Endothelial cell of umbilical vein (primary cell): ENCODE measurements around the gene ENO2. TPM values are rescaled to one million over a fixed set of nuclear protein-coding genes. Genes with fewer than 3 reads are reported as not detected.

Experiments used
- BruUV-seq: library from RNA; stranded (reverse); fragments of 400-500 nt; replicated peaks from 2 replicates; lab custom pipeline; 2021; lab: Mats Ljungman, UMichigan
- CTCF ChIA-PET: fragments of 300-600, 350-600 bp; sonication (Branson Sonifier 250); formaldehyde crosslinking; loops from one replicate; lab custom pipeline; 2021; ENCODE audit warnings: antibody characterized with exemption, inconsistent platforms; lab: Charles Lee
- POLR2A ChIA-PET: fragments of 300-600, 350-600 bp; sonication (Branson Sonifier 250); formaldehyde crosslinking; loops from one replicate; lab custom pipeline; 2021; ENCODE audit warnings: antibody characterized with exemption, inconsistent platforms; lab: Charles Lee
- DNase-seq: peaks from one replicate; pipeline ENCODE4 v3.0.0-alpha.2; 2011; ENCODE audit warnings: low read depth, low spot score
- FAIRE-seq: peaks from 2 replicates; lab custom pipeline; 2011; peaks lifted over from hg19 to GRCh38; lab: Jason Lieb, UNC
- H2AFZ ChIP-seq: 2 replicates; pipeline ENCODE4 v1.6.0; 2012; ENCODE audit warnings: low read depth, low read length, control low read depth, inconsistent platforms
- H3K27ac ChIP-seq: 2 replicates; pipeline ENCODE4 v1.5.1; 2011; ENCODE audit warnings: low read depth, mild to moderate bottlenecking, control low read depth, low read length, moderate library complexity; ENCODE audit not compliant: insufficient read depth
- H3K27me3 ChIP-seq, 2 experiments: 2 replicates each; pipeline versions ENCODE4 v1.6.0 to v1.6.1; 2011; ENCODE audit warnings: low read length in 2 of 2, mixed read lengths in 1 of 2; ENCODE audit not compliant: control insufficient read depth in 2 of 2, insufficient read depth in 2 of 2
- H3K36me3 ChIP-seq, 2 experiments: 2 replicates in 1 of 2; 3 replicates in 1 of 2; pipeline ENCODE4 v1.5.1; 2011; ENCODE audit warnings: low read length in 2 of 2, mild to moderate bottlenecking in 1 of 2, moderate library complexity in 1 of 2; ENCODE audit not compliant: control insufficient read depth in 2 of 2, insufficient read depth in 2 of 2; ENCODE audit errors: extremely low read depth in 1 of 2
- H3K4me1 ChIP-seq: 3 replicates; pipeline ENCODE4 v1.5.1; 2011; ENCODE audit warnings: mild to moderate bottlenecking, low read length; ENCODE audit not compliant: control insufficient read depth, insufficient read depth; ENCODE audit errors: extremely low read depth
- H3K4me2 ChIP-seq: 2 replicates; pipeline ENCODE4 v1.6.1; 2011; ENCODE audit warnings: low read length, control low read depth, mixed read lengths; ENCODE audit not compliant: insufficient read depth
- H3K4me3 ChIP-seq, 3 experiments: fragments of 200-600 bp in 1 of 3; sonication (generic), shearing (Covaris generic) in 1 of 3; replicated peaks in 1 of 3; 2 replicates each; pipeline ENCODE4 v1.5.1; 2011 to 2016; ENCODE audit warnings: control low read depth in 3 of 3, low read length in 3 of 3, mild to moderate bottlenecking in 2 of 3, inconsistent platforms in 1 of 3, low read depth in 1 of 3, moderate library complexity in 1 of 3; ENCODE audit not compliant: insufficient read depth in 1 of 3
- H3K79me2 ChIP-seq: 2 replicates; pipeline ENCODE4 v1.6.0; 2012; ENCODE audit warnings: low read length, inconsistent platforms; ENCODE audit not compliant: control insufficient read depth, insufficient read depth
- H3K9ac ChIP-seq: replicated peaks from 2 replicates; pipeline ENCODE3; 2011; ENCODE audit warnings: low read length, control low read depth; ENCODE audit not compliant: insufficient read depth; ENCODE audit errors: extremely low read depth
- H3K9me1 ChIP-seq: replicated peaks from 3 replicates; pipeline ENCODE4 v1.6.0; 2011; ENCODE audit warnings: mild to moderate bottlenecking, low read length; ENCODE audit not compliant: control insufficient read depth, insufficient read depth; ENCODE audit errors: extremely low read depth
- H3K9me3 ChIP-seq: replicated peaks from 2 replicates; pipeline ENCODE4 v1.5.1; 2012; ENCODE audit warnings: low read length, inconsistent platforms; ENCODE audit not compliant: control insufficient read depth, insufficient read depth
- H4K20me1 ChIP-seq: replicated peaks from 2 replicates; pipeline ENCODE3; 2011; ENCODE audit warnings: mild to moderate bottlenecking, low read length; ENCODE audit not compliant: control insufficient read depth, insufficient read depth; ENCODE audit errors: extremely low read depth
- CTCF ChIP-seq, 2 donors: IDR thresholded peaks; 1 replicate in 1 of 2; 2 replicates in 1 of 2; pipeline ENCODE4 v1.5.1; 2011; ENCODE audit warnings: low read length in 2 of 2, mild to moderate bottlenecking in 2 of 2, moderate library complexity in 2 of 2, control low read depth in 1 of 2, inconsistent platforms in 1 of 2, low read depth in 1 of 2; ENCODE audit not compliant: insufficient read depth in 1 of 2; ENCODE audit errors: extremely low read depth in 1 of 2
- EZH2 ChIP-seq: IDR thresholded peaks from 2 replicates; pipeline ENCODE4 v1.6.1; 2012; ENCODE audit warnings: borderline replicate concordance, low read depth, mild to moderate bottlenecking, moderate library complexity, low read length, inconsistent platforms; ENCODE audit not compliant: severe bottlenecking
- FOS ChIP-seq: IDR thresholded peaks from 2 replicates; pipeline ENCODE4 v1.6.1; 2011; ENCODE audit warnings: mild to moderate bottlenecking, low read length, moderate library complexity, borderline replicate concordance; ENCODE audit not compliant: insufficient read depth
- GATA2 ChIP-seq: IDR thresholded peaks from 2 replicates; pipeline ENCODE4 v1.7.0; 2011; ENCODE audit warnings: low read depth, mild to moderate bottlenecking, moderate library complexity, mixed read lengths, low read length; ENCODE audit not compliant: insufficient read length, insufficient read depth
- JUN ChIP-seq: IDR thresholded peaks from 2 replicates; pipeline ENCODE4 v1.6.1; 2011; ENCODE audit warnings: borderline replicate concordance, low read depth; ENCODE audit not compliant: insufficient read length, insufficient read depth
- MYC ChIP-seq: IDR thresholded peaks from one replicate; pipeline ENCODE4 v1.6.1; 2011; ENCODE audit warnings: mild to moderate bottlenecking, low read depth, low read length
- POLR2A ChIP-seq: IDR thresholded peaks from 2 replicates; pipeline ENCODE4 v1.6.1; 2012; ENCODE audit warnings: low read depth, mild to moderate bottlenecking, control low read depth, low read length
- POLR2AphosphoS5 ChIP-seq: IDR thresholded peaks from 2 replicates; pipeline ENCODE4 v1.6.1; 2012; ENCODE audit warnings: low read depth, mild to moderate bottlenecking, control low read depth, low read length, moderate library complexity; ENCODE audit not compliant: insufficient read depth
- dilution Hi-C: fragments of 300-500 bp; cut with MboI; formaldehyde crosslinking; loops from one replicate; pipeline ENCODE4 v1.15.0; 2019; ENCODE audit warnings: low sequenced_read_pairs; ENCODE audit not compliant: extremely low pct_ligation_motif_present
- intact Hi-C: fragments of 100-400 bp; cut with micrococcal nuclease; formaldehyde crosslinking; loops from one replicate; pipeline ENCODE4 v1.10.0; 2022
- polyA plus RNA-seq, 4 experiments: library from polyadenylated mRNA; depleted of rRNA in 3 of 4; stranded (reverse) in 3 of 4; unstranded in 1 of 4; fragments of >200 nt; gene quantifications; 2 replicates each; pipeline versions ENCODE4 v1.2.1 to v1.2.3, GENCODE V29; 2011 to 2012; ENCODE audit warnings: missing spikeins in 1 of 4
- total RNA-seq: library from RNA; stranded (reverse); gene quantifications from 2 replicates; pipeline ENCODE4 v1.2.3, GENCODE V29; 2021
- TF ChIP-seq, protein P1 (sequence below): IDR thresholded peaks from 2 replicates; pipeline ENCODE4 v1.6.1; 2011; ENCODE audit not compliant: insufficient read depth, insufficient read length

Gene ENO2
- total and polyA plus RNA-seq, 2 donors (not counting 3 experiments of a cell fraction or from before 2014, with no cell fraction given), result 11.4 to 18.6 TPM

- POLR2A ChIA-PET, result no interaction called here
- no peaks in the 10 kb centered on the region for H3K27me3 ChIP-seq
- dilution Hi-C loops, result no loop called here
Measured at GRCh38 chr12:6950401-6950801, 36.0 kb downstream of the ENO2 start.

More at GRCh38 chr12:6950401-6950801, 36.0 kb downstream of the ENO2 start:
- no peaks in the 10 kb centered on the region for H4K20me1 ChIP-seq
- H3K36me3 ChIP-seq, result no peaks in the 10 kb centered on the region
- H3K79me2 ChIP-seq, result no peaks in the 10 kb centered on the region
- CTCF ChIA-PET, result interaction anchor here (1.2 to 1.7 kb wide), 3 partner anchors 11 to 15 kb away, joined by 5 to 6 read pairs (median 5); no protein-coding TSS in a partner anchor
- no peaks in the 10 kb centered on the region for H3K9me3 ChIP-seq
- no peaks in the 10 kb centered on the region for H3K9me1 ChIP-seq
- peaks cover 17% of the 10 kb centered on the region for H3K4me1 ChIP-seq
- FAIRE-seq (no peak), DNase-seq (no peak)
- H3K4me3 ChIP-seq, result no peak overlapping the region
- TF ChIP-seq MYC (no peak), JUN (no peak), CTCF (IDR thresholded peaks at IDR 0.05; ENCODE audit: extremely low read depth in 1 of 2, insufficient read depth in 1 of 2, low read depth in 1 of 2, low read length in 2 of 2) (peak; percentile 17 to 29), FOS (no peak), EZH2 (no peak), GATA2 (no peak), POLR2AphosphoS5 (no peak), POLR2A (no peak)
- TF ChIP-seq, protein P1, sequence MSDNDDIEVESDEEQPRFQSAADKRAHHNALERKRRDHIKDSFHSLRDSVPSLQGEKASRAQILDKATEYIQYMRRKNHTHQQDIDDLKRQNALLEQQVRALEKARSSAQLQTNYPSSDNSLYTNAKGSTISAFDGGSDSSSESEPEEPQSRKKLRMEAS, result no peak
- no peak overlapping the region for H3K4me2 ChIP-seq
- H2AFZ ChIP-seq, result no peak overlapping the region
- H3K27ac ChIP-seq, result no peak overlapping the region
- intact Hi-C loops, result no loop called here
- no TSS peak for BruUV-seq
- H3K9ac ChIP-seq, result no peak overlapping the region
